Measurements from ENCODE around the gene CPT2. TPM values are rescaled to one million over a fixed set of nuclear protein-coding genes. Genes with fewer than 3 reads are reported as not detected.

The CPT2 gene
- total and polyA plus RNA-seq, 9 of the 15 experiments (the other 6 are each of a cell fraction or from before 2014, with no cell fraction given) = 7.6 to 25.1 (median 16.8) TPM

- TF ChIP-seq CTBP1 (IDR thresholded peaks at IDR 0.05; ENCODE audit: borderline replicate concordance) (peak; percentile 52; the same call in 1 of the 2 replicates), GTF2B (IDR thresholded peaks at IDR 0.05; ENCODE audit: extremely low read depth, insufficient read length) (no peak), KAT8 (IDR thresholded peaks at IDR 0.05; ENCODE audit: low read depth) (no peak), ETV6 (IDR thresholded peaks at IDR 0.05; ENCODE audit: borderline replicate concordance in 1 of 2, low read depth in 2 of 2, low read length in 1 of 2) (no peak), ETV6 (CRISPR knock-in tag; IDR thresholded peaks at IDR 0.05; ENCODE audit: borderline replicate concordance) (no peak), MYC (IDR thresholded peaks at IDR 0.05; ENCODE audit: low read depth, low read length) (peak; percentile 64; the same call in 1 of the 2 replicates), MYC (CRISPR knock-in tag; IDR thresholded peaks at IDR 0.05; ENCODE audit: borderline replicate concordance, low read depth) (no peak), NR3C1 (CRISPR knock-in tag; IDR thresholded peaks at IDR 0.05) (no peak), IFI16 (CRISPR knock-in tag; IDR thresholded peaks at IDR 0.05) (no peak), NR1H2 (CRISPR knock-in tag; IDR thresholded peaks at IDR 0.05) (no peak), CAMTA2 (CRISPR knock-in tag; conservative IDR thresholded peaks at IDR 0.05) (no peak), PML (IDR thresholded peaks at IDR 0.05; ENCODE audit: low read length) (no peak), GABPB2 (CRISPR knock-in tag; conservative IDR thresholded peaks at IDR 0.05) (no peak), EGR1 (conservative IDR thresholded peaks at IDR 0.05) (no peak), RBM17 (IDR thresholded peaks at IDR 0.05; ENCODE audit: borderline replicate concordance, low read depth, low read length) (no peak), HMGN3 (IDR thresholded peaks at IDR 0.05; ENCODE audit: borderline replicate concordance, extremely low read depth, insufficient read length, low read depth, low read length) (no peak), RBM25 (IDR thresholded peaks at IDR 0.05; ENCODE audit: low read depth, low read length, severe bottlenecking) (no peak), CBFB (CRISPR knock-in tag; IDR thresholded peaks at IDR 0.05) (no peak), KAT7 (CRISPR knock-in tag; IDR thresholded peaks at IDR 0.05; ENCODE audit: borderline replicate concordance) (no peak), ZNF436 (CRISPR knock-in tag; IDR thresholded peaks at IDR 0.05) (no peak), BCLAF1 (IDR thresholded peaks at IDR 0.05; ENCODE audit: borderline replicate concordance in 1 of 2, control insufficient read depth in 1 of 2, low read depth in 2 of 2, low read length in 1 of 2) (no peak), ILF3 (IDR thresholded peaks at IDR 0.05; ENCODE audit: borderline replicate concordance) (no peak), ADNP (tag; IDR thresholded peaks at IDR 0.05) (no peak), ZEB2 (IDR thresholded peaks at IDR 0.05) (no peak), ZNF507 (tag; conservative IDR thresholded peaks at IDR 0.05) (no peak), FOXA3 (CRISPR knock-in tag; conservative IDR thresholded peaks at IDR 0.05 in 1 of 2, IDR thresholded peaks at IDR 0.05 in 1 of 2) (peak in 1 of 2 experiments; percentile 29; a peak in 1 of 4 replicates)
Measured at GRCh38 chr1:53183095-53183990, 13.3 kb upstream of the CPT2 start (continued).
